ENCODE measurements around the gene TMEM117. TPM values are rescaled to one million over a fixed set of nuclear protein-coding genes. Genes with fewer than 3 reads are reported as not detected.

The TMEM117 gene
- total RNA-seq, 1 donor from 2014 or later: 0.43 TPM

- Histone ChIP-seq H3K36me3 (no peaks in the 10 kb centered on the region), H3K4me1 (no peaks in the 10 kb centered on the region), H3K27ac (no peak overlapping the region), H3K9me3 (no peaks in the 10 kb centered on the region), H3K4me3 (no peak overlapping the region), H3K27me3 (no peaks in the 10 kb centered on the region)
- no peak for TF ChIP-seq CTCF (IDR thresholded peaks at IDR 0.05)
- DNase-seq (ENCODE audit: low spot score in 2 of 2): no peak
- intact Hi-C loops (cut with DNase I): no loop called here
Observed at GRCh38 chr12:44148936-44149335, 313.1 kb downstream of the TMEM117 start.

DNA sequence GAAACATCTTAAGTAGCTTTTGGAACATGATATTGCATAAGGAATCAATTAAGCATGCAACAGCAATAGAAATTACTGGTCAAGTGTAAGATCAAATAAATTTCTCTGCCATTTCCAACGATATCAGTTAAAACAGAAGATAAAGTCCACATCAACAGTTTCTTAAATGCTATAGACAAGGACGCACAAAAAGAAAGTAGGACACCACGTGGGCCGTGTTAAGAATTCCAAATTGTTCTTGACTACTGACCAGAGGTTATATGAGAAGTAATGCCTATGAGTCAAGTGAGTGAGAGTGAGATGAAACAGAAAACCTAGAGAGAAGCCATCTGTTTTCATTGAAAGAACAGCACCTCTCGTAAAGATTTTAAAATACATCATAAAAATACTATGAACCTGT lies 318.2 kb downstream of the TMEM117 start:
- Histone ChIP-seq H3K36me3 (no peaks in the 10 kb centered on the region), H3K4me3 (no peak overlapping the region), H3K27me3 (no peaks in the 10 kb centered on the region), H3K9me3 (no peaks in the 10 kb centered on the region), H3K27ac (no peak overlapping the region), H3K4me1 (no peaks in the 10 kb centered on the region)
- DNase-seq (ENCODE audit: low spot score in 2 of 2): no peak
- intact Hi-C loops (cut with DNase I): no loop called here
- no peak for TF ChIP-seq CTCF (IDR thresholded peaks at IDR 0.05)

- Histone ChIP-seq H3K9me3 (no peaks in the 10 kb centered on the region), H3K27ac (no peak overlapping the region), H3K27me3 (no peaks in the 10 kb centered on the region), H3K4me3 (no peak overlapping the region), H3K4me1 (no peaks in the 10 kb centered on the region), H3K36me3 (no peaks in the 10 kb centered on the region)
- intact Hi-C loops (cut with DNase I): no loop called here
- DNase-seq (ENCODE audit: low spot score in 2 of 2): no peak
- no peak for TF ChIP-seq CTCF (IDR thresholded peaks at IDR 0.05)
Observed at GRCh38 chr12:44155358-44155757, 319.5 kb downstream of the TMEM117 start.

- intact Hi-C loops (cut with DNase I): no loop called here
- no peak for TF ChIP-seq CTCF (IDR thresholded peaks at IDR 0.05)
- H3K4me1 ChIP-seq: no peaks in the 10 kb centered on the region
Observed at GRCh38 chr12:44157359-44157758, 321.5 kb downstream of the TMEM117 start.

GRCh38 chr12:44158746-44159145 lies 322.9 kb downstream of the TMEM117 start:
- Histone ChIP-seq H3K9me3 (no peaks in the 10 kb centered on the region), H3K4me1 (no peaks in the 10 kb centered on the region), H3K36me3 (no peaks in the 10 kb centered on the region), H3K4me3 (no peak overlapping the region), H3K27me3 (no peaks in the 10 kb centered on the region), H3K27ac (no peak overlapping the region)
- intact Hi-C loops (cut with DNase I): no loop called here
- no peak for DNase-seq (ENCODE audit: low spot score in 2 of 2)
- no peak for TF ChIP-seq CTCF (IDR thresholded peaks at IDR 0.05)

More at GRCh38 chr12:44157359-44157758, 321.5 kb downstream of the TMEM117 start:
- DNase-seq (ENCODE audit: low spot score in 2 of 2): no peak
- H3K27me3 ChIP-seq: no peaks in the 10 kb centered on the region
- H3K36me3 ChIP-seq: no peaks in the 10 kb centered on the region
- no peak overlapping the region for H3K4me3 ChIP-seq
- H3K9me3 ChIP-seq: no peaks in the 10 kb centered on the region
- H3K27ac ChIP-seq: no peak overlapping the region

DNA sequence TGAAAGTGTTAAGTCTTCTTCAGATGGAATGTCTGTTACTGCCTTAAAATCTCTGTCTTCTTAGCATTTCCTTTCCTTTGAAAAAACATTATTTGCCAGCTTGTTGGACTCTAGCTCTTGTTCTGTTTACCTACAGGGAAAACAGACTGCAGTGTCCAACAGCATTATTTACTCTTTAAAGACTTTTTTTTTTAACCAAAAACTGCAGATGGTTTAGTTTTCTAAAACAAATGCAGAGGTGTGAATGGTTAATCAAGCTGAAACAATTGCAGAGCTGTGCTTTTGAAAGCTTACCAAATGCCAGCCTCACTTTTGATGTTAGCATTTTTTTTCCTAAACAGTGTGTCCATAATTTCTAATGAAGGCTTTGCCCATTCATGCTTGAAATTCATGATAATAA lies 323.3 kb downstream of the TMEM117 start:
- TF ChIP-seq CTCF (IDR thresholded peaks at IDR 0.05): no peak
- H3K9me3 ChIP-seq: no peaks in the 10 kb centered on the region
- H3K27me3 ChIP-seq: no peaks in the 10 kb centered on the region
- no peak for DNase-seq (ENCODE audit: low spot score in 2 of 2)
- H3K4me3 ChIP-seq: no peak overlapping the region
- no peaks in the 10 kb centered on the region for H3K36me3 ChIP-seq
- intact Hi-C loops (cut with DNase I): no loop called here
- H3K27ac ChIP-seq: no peak overlapping the region
- no peaks in the 10 kb centered on the region for H3K4me1 ChIP-seq

All from ascending aorta (tissue), 2 donors.